Measurements from ENCODE around the gene CRIP2. TPM values are rescaled to one million over a fixed set of nuclear protein-coding genes. Genes with fewer than 3 reads are reported as not detected.

Gene CRIP2
- total and polyA plus RNA-seq, 2 donors (not counting 3 experiments of a cell fraction or from before 2014, with no cell fraction given) = 322 to 954 TPM

DNA sequence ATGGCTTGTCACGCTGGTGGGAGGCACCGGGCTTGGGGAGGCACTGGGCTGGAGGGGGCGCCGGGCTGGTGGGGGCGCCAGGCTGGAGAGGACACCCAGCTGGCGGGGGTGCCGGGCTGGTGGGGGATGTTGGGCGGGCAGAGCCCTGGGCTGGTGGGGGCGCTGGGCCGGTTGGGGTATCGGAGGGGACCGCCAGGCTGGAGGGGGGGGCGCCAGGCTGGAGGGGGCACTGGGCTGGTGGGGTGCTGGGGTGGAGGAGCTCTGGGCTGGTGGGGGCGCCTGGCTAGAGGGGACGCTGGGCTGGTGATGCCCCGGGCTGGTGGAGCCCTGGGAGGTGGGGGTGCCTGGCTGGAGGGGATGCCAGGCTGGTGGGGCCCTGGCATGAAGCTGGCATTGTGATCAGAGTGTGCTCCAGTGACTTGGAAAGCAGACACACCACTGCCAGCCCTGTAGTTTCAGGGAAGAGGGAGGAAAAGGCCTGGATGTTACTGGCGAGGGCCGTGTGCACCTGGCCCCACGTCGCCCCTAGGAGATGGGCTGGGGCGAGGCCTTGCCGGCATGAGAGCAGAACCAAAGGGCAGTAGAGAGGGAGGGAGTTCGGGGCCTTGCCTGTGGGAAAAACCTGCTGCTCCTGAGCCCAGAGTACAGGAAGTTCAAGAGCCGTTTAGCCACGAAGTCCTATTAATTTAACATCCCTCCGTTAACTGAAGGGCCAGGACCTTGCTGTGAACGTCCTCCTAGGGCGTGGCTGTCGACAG lies 29.5 kb downstream of the CRIP2 start:
- ChIA-PET POLR2A (no interaction called here), CTCF (no interaction called here)
- DNase-seq (ENCODE audit: low read depth, low spot score) (no peak), FAIRE-seq (no peak)
- intact Hi-C loops (cut with micrococcal nuclease) (no loop called here), dilution Hi-C loops (cut with MboI; ENCODE audit: extremely low pct_ligation_motif_present, low sequenced_read_pairs) (no loop called here)
- no TSS peak for BruUV-seq (replicated peaks)
- Histone ChIP-seq H3K79me2 (ENCODE audit: control insufficient read depth, insufficient read depth, low read length) (no peaks in the 10 kb centered on the region), H3K9me1 (replicated peaks; ENCODE audit: control insufficient read depth, extremely low read depth, insufficient read depth, low read length) (no peaks in the 10 kb centered on the region), H3K27me3 (ENCODE audit: control insufficient read depth in 2 of 2, insufficient read depth in 2 of 2, low read length in 2 of 2) (no peaks in the 10 kb centered on the region), H3K4me2 (ENCODE audit: insufficient read depth, low read length) (no peak overlapping the region), H2AFZ (ENCODE audit: low read depth, low read length) (no peak overlapping the region), H3K4me3 (replicated peaks in 1 of 3; ENCODE audit: insufficient read depth in 1 of 3, low read depth in 1 of 3, low read length in 3 of 3) (no peak overlapping the region), H3K9me3 (replicated peaks; ENCODE audit: control insufficient read depth, insufficient read depth, low read length) (no peaks in the 10 kb centered on the region), H3K4me1 (ENCODE audit: control insufficient read depth, extremely low read depth, insufficient read depth, low read length) (no peaks in the 10 kb centered on the region), H4K20me1 (replicated peaks; ENCODE audit: control insufficient read depth, extremely low read depth, insufficient read depth, low read length) (no peaks in the 10 kb centered on the region), H3K27ac (ENCODE audit: insufficient read depth, low read depth, low read length) (no peak overlapping the region), H3K36me3 (ENCODE audit: control insufficient read depth in 2 of 2, extremely low read depth in 1 of 2, insufficient read depth in 2 of 2, low read length in 2 of 2) (no peaks in the 10 kb centered on the region), H3K9ac (replicated peaks; ENCODE audit: extremely low read depth, insufficient read depth, low read length) (no peak overlapping the region)
- TF ChIP-seq, protein P1, sequence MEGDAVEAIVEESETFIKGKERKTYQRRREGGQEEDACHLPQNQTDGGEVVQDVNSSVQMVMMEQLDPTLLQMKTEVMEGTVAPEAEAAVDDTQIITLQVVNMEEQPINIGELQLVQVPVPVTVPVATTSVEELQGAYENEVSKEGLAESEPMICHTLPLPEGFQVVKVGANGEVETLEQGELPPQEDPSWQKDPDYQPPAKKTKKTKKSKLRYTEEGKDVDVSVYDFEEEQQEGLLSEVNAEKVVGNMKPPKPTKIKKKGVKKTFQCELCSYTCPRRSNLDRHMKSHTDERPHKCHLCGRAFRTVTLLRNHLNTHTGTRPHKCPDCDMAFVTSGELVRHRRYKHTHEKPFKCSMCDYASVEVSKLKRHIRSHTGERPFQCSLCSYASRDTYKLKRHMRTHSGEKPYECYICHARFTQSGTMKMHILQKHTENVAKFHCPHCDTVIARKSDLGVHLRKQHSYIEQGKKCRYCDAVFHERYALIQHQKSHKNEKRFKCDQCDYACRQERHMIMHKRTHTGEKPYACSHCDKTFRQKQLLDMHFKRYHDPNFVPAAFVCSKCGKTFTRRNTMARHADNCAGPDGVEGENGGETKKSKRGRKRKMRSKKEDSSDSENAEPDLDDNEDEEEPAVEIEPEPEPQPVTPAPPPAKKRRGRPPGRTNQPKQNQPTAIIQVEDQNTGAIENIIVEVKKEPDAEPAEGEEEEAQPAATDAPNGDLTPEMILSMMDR (IDR thresholded peaks at IDR 0.05; ENCODE audit: extremely low read depth in 1 of 2, insufficient read depth in 1 of 2, low read depth in 1 of 2, low read length in 2 of 2) = no peak
- TF ChIP-seq JUN (IDR thresholded peaks at IDR 0.05; ENCODE audit: borderline replicate concordance, insufficient read depth, insufficient read length, low read depth) (no peak), POLR2AphosphoS5 (IDR thresholded peaks at IDR 0.05; ENCODE audit: insufficient read depth, low read depth, low read length) (no peak), EZH2 (IDR thresholded peaks at IDR 0.05; ENCODE audit: borderline replicate concordance, low read depth, low read length, severe bottlenecking) (no peak)
- TF ChIP-seq, protein P2, sequence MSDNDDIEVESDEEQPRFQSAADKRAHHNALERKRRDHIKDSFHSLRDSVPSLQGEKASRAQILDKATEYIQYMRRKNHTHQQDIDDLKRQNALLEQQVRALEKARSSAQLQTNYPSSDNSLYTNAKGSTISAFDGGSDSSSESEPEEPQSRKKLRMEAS (IDR thresholded peaks at IDR 0.05; ENCODE audit: insufficient read depth, insufficient read length) = no peak

All from endothelial cell of umbilical vein (primary cell).